Fibroblast of mammary gland (primary cell): ENCODE data around the gene SFSWAP.

Experiments
- DNase-seq: peaks from one replicate; pipeline ENCODE4 v3.0.0-alpha.2; 2010; ENCODE audit warnings: low read depth
- H3K4me3 ChIP-seq: 2 replicates; pipeline ENCODE4 v1.5.1; 2011; ENCODE audit warnings: low read depth, mild to moderate bottlenecking, low read length, moderate library complexity; ENCODE audit not compliant: control insufficient read depth
- CTCF ChIP-seq: conservative IDR thresholded peaks from 2 replicates; pipeline ENCODE4 v1.5.1; 2011; ENCODE audit warnings: low read depth, low read length, inconsistent platforms; ENCODE audit not compliant: control insufficient read depth, insufficient read depth

The SFSWAP gene

GRCh38 chr12:131797588-131797934, 86.7 kb downstream of the SFSWAP start:
- TF ChIP-seq CTCF: no peak
- DNase-seq: no peak
- H3K4me3 ChIP-seq: no peak overlapping the region

- no peak for TF ChIP-seq CTCF
- no peak for DNase-seq
- no peak overlapping the region for H3K4me3 ChIP-seq
These were observed 88.3 kb downstream of the SFSWAP start for GRCh38 chr12:131799195-131799594.

GRCh38 chr12:131799828-131800593, 89.1 kb downstream of the SFSWAP start:
- H3K4me3 ChIP-seq: no peak overlapping the region
- no peak for DNase-seq
- no peak for TF ChIP-seq CTCF

- no peak overlapping the region for H3K4me3 ChIP-seq
- no peak for TF ChIP-seq CTCF
- no peak for DNase-seq
These were observed 89.8 kb downstream of the SFSWAP start for GRCh38 chr12:131800594-131801135.

GRCh38 chr12:131801254-131801866, 90.5 kb downstream of the SFSWAP start:
- H3K4me3 ChIP-seq: no peak overlapping the region
- TF ChIP-seq CTCF: no peak
- no peak for DNase-seq

GRCh38 chr12:131803961-131804521, 93.2 kb downstream of the SFSWAP start:
- no peak for TF ChIP-seq CTCF
- DNase-seq: peak; percentile 48
- no peak overlapping the region for H3K4me3 ChIP-seq
